ENCODE results near the gene AGPAT4. TPM values are rescaled to one million over a fixed set of nuclear protein-coding genes. Genes with fewer than 3 reads are reported as not detected.

Gene AGPAT4
- total RNA-seq, 1 donor from 2014 or later: 4.7 TPM

- no peak overlapping the region for H3K27ac Mint-ChIP-seq
- no peaks in the 10 kb centered on the region for H3K4me1 Mint-ChIP-seq
- ATAC-seq (ENCODE audit: low read depth) (no peak), DNase-seq (no peak)
- intact Hi-C loops (cut with micrococcal nuclease): no loop called here
- no peak for TF ChIP-seq CTCF (IDR thresholded peaks at IDR 0.05)
- POLR2A ChIA-PET: no interaction called here
- peaks cover 2% of the 10 kb centered on the region for H3K36me3 Mint-ChIP-seq (ENCODE audit: low read depth)
- CTCF ChIA-PET: no interaction called here
- H3K9me3 Mint-ChIP-seq: no peaks in the 10 kb centered on the region
- H3K4me3 Mint-ChIP-seq: no peak overlapping the region
- H3K27me3 Mint-ChIP-seq: no peaks in the 10 kb centered on the region
These were observed 122.7 kb downstream of the AGPAT4 start for GRCh38 chr6:161151059-161151645.

GRCh38 chr6:161150566-161150965 is 123.3 kb downstream of the AGPAT4 start:
- Mint-ChIP-seq H3K4me1 (no peaks in the 10 kb centered on the region), H3K9me3 (no peaks in the 10 kb centered on the region), H3K4me3 (no peak overlapping the region), H3K27me3 (no peaks in the 10 kb centered on the region), H3K36me3 (ENCODE audit: low read depth) (peaks cover 2% of the 10 kb centered on the region), H3K27ac (no peak overlapping the region)
- POLR2A ChIA-PET: no interaction called here
- CTCF ChIA-PET: no interaction called here
- DNase-seq (no peak), ATAC-seq (ENCODE audit: low read depth) (no peak)
- no peak for TF ChIP-seq CTCF (IDR thresholded peaks at IDR 0.05)
- intact Hi-C loops (cut with micrococcal nuclease): no loop called here

- no peaks in the 10 kb centered on the region for H3K9me3 Mint-ChIP-seq
These were observed 123.7 kb downstream of the AGPAT4 start for GRCh38 chr6:161150136-161150535.

GRCh38 chr6:161143663-161144430 is 130.0 kb downstream of the AGPAT4 start:
- Mint-ChIP-seq H3K9me3 (no peaks in the 10 kb centered on the region), H3K27me3 (no peaks in the 10 kb centered on the region)
- no peak for TF ChIP-seq CTCF (IDR thresholded peaks at IDR 0.05)

More at GRCh38 chr6:161150136-161150535, 123.7 kb downstream of the AGPAT4 start:
- ChIA-PET POLR2A (no interaction called here), CTCF (no interaction called here)
- DNase-seq: no peak
- Mint-ChIP-seq H3K27ac (no peak overlapping the region), H3K4me3 (no peak overlapping the region), H3K27me3 (no peaks in the 10 kb centered on the region), H3K4me1 (no peaks in the 10 kb centered on the region), H3K36me3 (ENCODE audit: low read depth) (peaks cover 2% of the 10 kb centered on the region)
- ATAC-seq (ENCODE audit: low read depth): no peak
- intact Hi-C loops (cut with micrococcal nuclease): no loop called here
- no peak for TF ChIP-seq CTCF (IDR thresholded peaks at IDR 0.05)

GRCh38 chr6:161142957-161143296 is 130.9 kb downstream of the AGPAT4 start:
- Mint-ChIP-seq H3K4me3 (no peak overlapping the region), H3K27ac (no peak overlapping the region), H3K4me1 (no peaks in the 10 kb centered on the region), H3K27me3 (no peaks in the 10 kb centered on the region), H3K36me3 (ENCODE audit: low read depth) (no peaks in the 10 kb centered on the region), H3K9me3 (no peaks in the 10 kb centered on the region)
- intact Hi-C loops (cut with micrococcal nuclease): no loop called here
- no peak for ATAC-seq (ENCODE audit: low read depth)
- TF ChIP-seq CTCF (IDR thresholded peaks at IDR 0.05): no peak
- ChIA-PET POLR2A (no interaction called here), CTCF (no interaction called here)
- no peak for DNase-seq

More at GRCh38 chr6:161143663-161144430, 130.0 kb downstream of the AGPAT4 start:
- Mint-ChIP-seq H3K4me1 (no peaks in the 10 kb centered on the region), H3K4me3 (no peak overlapping the region), H3K27ac (no peak overlapping the region), H3K36me3 (ENCODE audit: low read depth) (peaks cover 2% of the 10 kb centered on the region)
- DNase-seq (no peak), ATAC-seq (ENCODE audit: low read depth) (no peak)
- intact Hi-C loops (cut with micrococcal nuclease): no loop called here
- CTCF ChIA-PET: no interaction called here
- POLR2A ChIA-PET: no interaction called here

All from activated B cell treated with CpG ODN at 0.5 μM for 24 hours (primary cell).